HepG2 (cell line): Measurements from ENCODE around the gene CCDC97. TPM values are rescaled to one million over a fixed set of nuclear protein-coding genes. Genes with fewer than 3 reads are reported as not detected.
A peak's percentile ranks its signal among the peaks of the same experiment; 100 is the strongest.

Experiments
- ATAC-seq: fragments of 200-7000 bp; cut with Tn5 transposase; 3 replicates; pipeline ENCODE4 v1.9.1; 2020; ENCODE audit warnings: mild to moderate bottlenecking, moderate library complexity
- BruUV-seq: library from RNA; stranded (reverse); fragments of 400-500 nt; replicated peaks from 2 replicates; lab custom pipeline; 2021; lab: Mats Ljungman, UMichigan
- CTCF ChIA-PET: fragments of 300-600 bp; formaldehyde crosslinking; extraction: SDS; loops from one replicate; lab custom pipeline; 2021; ENCODE audit warnings: low total read pairs, inconsistent platforms, low intra/inter-chr PET ratio; lab: Yijun Ruan, JAX
- POLR2A ChIA-PET: fragments of 350-600 bp; sonication (Branson Sonifier 250); formaldehyde crosslinking; loops from one replicate; lab custom pipeline; 2020; ENCODE audit warnings: antibody characterized with exemption, inconsistent platforms; lab: Yijun Ruan, JAX
- DNase-seq: peaks from one replicate; pipeline ENCODE4 v3.0.0-alpha.2; 2015; ENCODE audit warnings: low spot score
- FAIRE-seq: peaks from 3 replicates; lab custom pipeline; 2011; peaks lifted over from hg19 to GRCh38; lab: Jason Lieb, UNC
- H2AFZ ChIP-seq: one replicate; pipeline ENCODE4 v1.6.1; 2011; ENCODE audit warnings: low read length, inconsistent platforms
- H3K27ac ChIP-seq: fragments of 300-600 bp; 3 replicates; pipeline ENCODE4 v1.8.0; 2011; ENCODE audit warnings: mixed run types, mild to moderate bottlenecking, mixed read lengths, low read length, inconsistent platforms; ENCODE audit not compliant: insufficient read depth; ENCODE audit errors: extremely low read length
- H3K27me3 ChIP-seq, 2 experiments: fragments of 200-600 bp in 1 of 2; 2 replicates in 1 of 2; 3 replicates in 1 of 2; pipeline versions ENCODE4 v1.6.0 to v1.8.0; 2011; ENCODE audit warnings: low read length in 2 of 2, mild to moderate bottlenecking in 2 of 2, moderate library complexity in 2 of 2, inconsistent platforms in 1 of 2; ENCODE audit not compliant: insufficient read depth in 2 of 2, control insufficient read depth in 1 of 2
- H3K36me3 ChIP-seq, 2 experiments: fragments of 200-600 bp in 1 of 2; replicated peaks in 1 of 2; 2 replicates in 1 of 2; 3 replicates in 1 of 2; pipeline versions ENCODE4 v1.5.1 to v1.8.0; 2011; ENCODE audit warnings: low read length in 2 of 2, inconsistent platforms in 1 of 2; ENCODE audit not compliant: insufficient read depth in 2 of 2, control insufficient read depth in 1 of 2
- H3K4me1 ChIP-seq: 2 replicates; pipeline ENCODE4 v1.5.1; 2012; ENCODE audit warnings: low read length, inconsistent platforms; ENCODE audit not compliant: insufficient read depth
- H3K4me2 ChIP-seq: 2 replicates; pipeline ENCODE4 v1.6.0; 2011; ENCODE audit warnings: low read depth, low read length, inconsistent platforms
- H3K4me3 ChIP-seq, 3 experiments: fragments of 200-600 bp in 1 of 3; sonication (generic), shearing (Covaris generic) in 1 of 3; replicated peaks in 1 of 3; 2 replicates each; pipeline ENCODE4 v1.5.1; 2011 to 2016; ENCODE audit warnings: low read length in 3 of 3, inconsistent platforms in 2 of 3, low read depth in 2 of 3, mild to moderate bottlenecking in 2 of 3, control low read depth in 1 of 3, mixed read lengths in 1 of 3; ENCODE audit not compliant: insufficient read depth in 1 of 3
- H3K79me2 ChIP-seq: one replicate; pipeline ENCODE4 v1.6.1; 2011; ENCODE audit warnings: low read length, inconsistent platforms; ENCODE audit not compliant: insufficient read depth
- H3K9ac ChIP-seq: 2 replicates; pipeline ENCODE4 v1.6.0; 2011; ENCODE audit warnings: mild to moderate bottlenecking, low read depth, low read length, inconsistent platforms; ENCODE audit not compliant: insufficient read depth
- H3K9me3 ChIP-seq: 2 replicates; pipeline ENCODE4 v1.5.1; 2012; ENCODE audit warnings: mild to moderate bottlenecking, low read length
- H4K20me1 ChIP-seq: 2 replicates; pipeline ENCODE4 v1.6.0; 2011; ENCODE audit warnings: inconsistent platforms, mild to moderate bottlenecking, low read length, moderate library complexity; ENCODE audit not compliant: insufficient read depth
- AGO1 ChIP-seq: fragments of 200-400 bp; formaldehyde crosslinking; IDR thresholded peaks from 2 replicates; pipeline ENCODE4 v1.6.1; 2017; ENCODE audit warnings: mild to moderate bottlenecking, low read depth, low read length, moderate library complexity; ENCODE audit not compliant: poor library complexity, severe bottlenecking
- AGO2 ChIP-seq: fragments of 200-400 bp; formaldehyde crosslinking; optimal IDR thresholded peaks from 2 replicates; pipeline ENCODE3; 2017; ENCODE audit warnings: mild to moderate bottlenecking, low read depth, low read length, moderate library complexity
- RBFOX2 ChIP-seq: fragments of 200-400 bp; formaldehyde crosslinking; IDR thresholded peaks from 2 replicates; pipeline ENCODE4 v1.6.1; 2017; ENCODE audit warnings: low read depth, mild to moderate bottlenecking, low read length
- ZC3H13 ChIP-seq: sonication (generic); formaldehyde crosslinking; IDR thresholded peaks from 2 replicates; pipeline ENCODE4 v1.8.1; 2023; ENCODE audit warnings: mild to moderate bottlenecking, missing genetic modification reagents, moderate library complexity
- ZNF446 ChIP-seq: sonication (generic); formaldehyde crosslinking; IDR thresholded peaks from 2 replicates; pipeline ENCODE4 v1.5.0; 2020; ENCODE audit warnings: mild to moderate bottlenecking, missing genetic modification reagents
- WGBS: methylation state at CpG from one replicate; pipeline ENCODE4 v1.1.6; 2017; ENCODE audit warnings: low lambda C conversion rate; 5-methylcytosine and 5-hydroxymethylcytosine counted together
- in situ Hi-C: cut with HindIII; loops from 2 replicates; pipeline ENCODE4 v1.10.0; 2017; ENCODE audit warnings: low pct_unique_long_range_greater_than_20kb; ENCODE audit not compliant: extremely low pct_ligation_motif_present
- intact Hi-C: fragments of 100-400 bp; cut with micrococcal nuclease; formaldehyde crosslinking; loops from one replicate; pipeline ENCODE4 v1.10.0; 2022; ENCODE audit not compliant: unreplicated experiment
- polyA plus RNA-seq, 8 experiments: library from polyadenylated mRNA; depleted of rRNA in 3 of 8; stranded (reverse) in 7 of 8; unstranded in 1 of 8; fragments of >200 nt; fragmentation: Illumina TruSeq in 4 of 8; extraction: Trizol in 4 of 8; gene quantifications; 2 replicates each; pipeline versions ENCODE4 v1.2.1 to v1.2.3, GENCODE V29; 2011 to 2016; ENCODE audit warnings: low read depth in 4 of 8, missing spikeins in 1 of 8, mixed read lengths in 1 of 8; ENCODE audit not compliant: insufficient read depth in 1 of 8
- total RNA-seq, 5 experiments: library from RNA; depleted of rRNA; stranded (reverse); fragments of >200 nt; fragmentation: Illumina TruSeq; extraction: Trizol; gene quantifications; 2 replicates each; pipeline ENCODE4 v1.2.3, GENCODE V29; 2016; ENCODE audit warnings: low read depth in 1 of 5
- TF ChIP-seq, protein P1 (sequence below): sonication (generic); formaldehyde crosslinking; IDR thresholded peaks from 2 replicates; pipeline ENCODE4 v1.4.0; 2020; ENCODE audit warnings: mild to moderate bottlenecking, missing genetic modification reagents, borderline replicate concordance

CCDC97 gene
- total and polyA plus RNA-seq, 2 of the 13 experiments (the other 11 are each of a cell fraction or from before 2014, with no cell fraction given): 6.2 to 7.3 TPM

GRCh38 chr19:41316306-41316920, 6.4 kb downstream of the CCDC97 start:
- no TSS peak for BruUV-seq
- no peak for FAIRE-seq
- intact Hi-C loops: no loop called here
- WGBS: 97% methylated on average over 12 of the region's 24 CpGs
- Histone ChIP-seq H3K4me2 (no peak overlapping the region), H3K27me3 (no peaks in the 10 kb centered on the region), H3K9ac (no peak overlapping the region), H3K36me3 (peaks cover 24 to 49% of the 10 kb centered on the region in 2 experiments; a peak in 4 of 5 replicates), H2AFZ (no peak overlapping the region), H4K20me1 (no peaks in the 10 kb centered on the region), H3K4me3 (no peak overlapping the region), H3K9me3 (no peaks in the 10 kb centered on the region), H3K27ac (no peak overlapping the region), H3K4me1 (peaks cover 25% of the 10 kb centered on the region), H3K79me2 (peaks cover 14% of the 10 kb centered on the region)
- TF ChIP-seq RBFOX2: 0 out of 2 replicates have a peak, but pooled peaks have one; percentile 49
- peak; percentile 35 for TF ChIP-seq AGO1
- peak; percentile 76 for TF ChIP-seq AGO2
- TF ChIP-seq, protein P1, sequence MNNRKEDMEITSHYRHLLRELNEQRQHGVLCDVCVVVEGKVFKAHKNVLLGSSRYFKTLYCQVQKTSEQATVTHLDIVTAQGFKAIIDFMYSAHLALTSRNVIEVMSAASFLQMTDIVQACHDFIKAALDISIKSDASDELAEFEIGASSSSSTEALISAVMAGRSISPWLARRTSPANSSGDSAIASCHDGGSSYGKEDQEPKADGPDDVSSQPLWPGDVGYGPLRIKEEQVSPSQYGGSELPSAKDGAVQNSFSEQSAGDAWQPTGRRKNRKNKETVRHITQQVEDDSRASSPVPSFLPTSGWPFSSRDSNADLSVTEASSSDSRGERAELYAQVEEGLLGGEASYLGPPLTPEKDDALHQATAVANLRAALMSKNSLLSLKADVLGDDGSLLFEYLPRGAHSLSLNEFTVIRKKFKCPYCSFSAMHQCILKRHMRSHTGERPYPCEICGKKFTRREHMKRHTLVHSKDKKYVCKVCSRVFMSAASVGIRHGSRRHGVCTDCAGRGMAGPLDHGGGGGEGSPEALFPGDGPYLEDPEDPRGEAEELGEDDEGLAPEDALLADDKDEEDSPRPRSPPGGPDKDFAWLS (CRISPR knock-in tag): no peak
- TF ChIP-seq ZC3H13 (CRISPR knock-in tag): no peak
- TF ChIP-seq ZNF446 (CRISPR knock-in tag): no peak
- ATAC-seq: no peak
- POLR2A ChIA-PET: interaction anchor here (0.9 kb wide), 1 partner anchor 112 kb away, joined by 3 read pairs; no protein-coding TSS in a partner anchor
- DNase-seq: no peak
- CTCF ChIA-PET: no interaction called here
- in situ Hi-C loops: no loop called here
